GM20000 (cell line): Measurements from ENCODE around the gene TOMM7.
"Not testable (repeated sequence)": the region's sequence is repeated elsewhere in the genome, so short reads cannot be mapped to it uniquely, and the experiment has no call there.

ENCODE experiments used
- DNase-seq: peaks from one replicate; pipeline ENCODE4 v3.0.0; 2012; ENCODE audit warnings: low spot score
- TF ChIP-seq, protein P1 (sequence below): IDR thresholded peaks from 2 replicates; pipeline ENCODE4 v1.5.1; 2012; ENCODE audit warnings: mild to moderate bottlenecking, control low read depth; ENCODE audit errors: extremely low read depth, missing control alignments

Gene TOMM7

DNA sequence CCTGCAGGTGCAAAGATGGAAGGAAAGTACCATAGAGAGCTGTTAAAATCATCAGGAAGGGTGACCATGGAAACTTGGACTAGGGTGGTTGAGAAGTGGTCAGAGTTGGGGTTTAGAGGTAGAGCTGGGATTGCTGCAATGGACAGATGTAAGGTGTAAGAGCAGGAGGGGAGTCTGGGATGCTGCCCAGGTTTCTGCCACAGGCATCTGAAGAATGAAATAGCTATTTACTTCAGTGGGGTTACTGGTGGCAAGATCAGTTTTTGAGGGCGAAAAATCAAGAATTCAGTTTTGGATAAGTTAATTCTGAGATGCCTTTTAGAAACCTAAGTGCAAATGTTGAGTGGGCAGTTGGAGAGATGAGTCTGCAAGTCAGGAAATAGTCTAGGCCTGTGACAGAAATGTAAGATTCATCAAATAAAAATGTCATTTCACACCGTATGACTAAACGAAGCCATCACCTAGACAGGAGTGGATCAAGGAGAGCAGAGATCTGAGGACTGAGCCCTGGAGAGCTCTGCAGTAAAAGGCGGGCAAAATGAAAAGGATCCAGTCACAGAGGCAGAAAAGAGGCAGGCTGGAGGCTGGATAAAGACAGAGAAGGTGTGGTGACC lies 22.7 kb upstream of the TOMM7 start:
- TF ChIP-seq, protein P1, sequence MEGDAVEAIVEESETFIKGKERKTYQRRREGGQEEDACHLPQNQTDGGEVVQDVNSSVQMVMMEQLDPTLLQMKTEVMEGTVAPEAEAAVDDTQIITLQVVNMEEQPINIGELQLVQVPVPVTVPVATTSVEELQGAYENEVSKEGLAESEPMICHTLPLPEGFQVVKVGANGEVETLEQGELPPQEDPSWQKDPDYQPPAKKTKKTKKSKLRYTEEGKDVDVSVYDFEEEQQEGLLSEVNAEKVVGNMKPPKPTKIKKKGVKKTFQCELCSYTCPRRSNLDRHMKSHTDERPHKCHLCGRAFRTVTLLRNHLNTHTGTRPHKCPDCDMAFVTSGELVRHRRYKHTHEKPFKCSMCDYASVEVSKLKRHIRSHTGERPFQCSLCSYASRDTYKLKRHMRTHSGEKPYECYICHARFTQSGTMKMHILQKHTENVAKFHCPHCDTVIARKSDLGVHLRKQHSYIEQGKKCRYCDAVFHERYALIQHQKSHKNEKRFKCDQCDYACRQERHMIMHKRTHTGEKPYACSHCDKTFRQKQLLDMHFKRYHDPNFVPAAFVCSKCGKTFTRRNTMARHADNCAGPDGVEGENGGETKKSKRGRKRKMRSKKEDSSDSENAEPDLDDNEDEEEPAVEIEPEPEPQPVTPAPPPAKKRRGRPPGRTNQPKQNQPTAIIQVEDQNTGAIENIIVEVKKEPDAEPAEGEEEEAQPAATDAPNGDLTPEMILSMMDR: no peak
- no peak for DNase-seq

DNA sequence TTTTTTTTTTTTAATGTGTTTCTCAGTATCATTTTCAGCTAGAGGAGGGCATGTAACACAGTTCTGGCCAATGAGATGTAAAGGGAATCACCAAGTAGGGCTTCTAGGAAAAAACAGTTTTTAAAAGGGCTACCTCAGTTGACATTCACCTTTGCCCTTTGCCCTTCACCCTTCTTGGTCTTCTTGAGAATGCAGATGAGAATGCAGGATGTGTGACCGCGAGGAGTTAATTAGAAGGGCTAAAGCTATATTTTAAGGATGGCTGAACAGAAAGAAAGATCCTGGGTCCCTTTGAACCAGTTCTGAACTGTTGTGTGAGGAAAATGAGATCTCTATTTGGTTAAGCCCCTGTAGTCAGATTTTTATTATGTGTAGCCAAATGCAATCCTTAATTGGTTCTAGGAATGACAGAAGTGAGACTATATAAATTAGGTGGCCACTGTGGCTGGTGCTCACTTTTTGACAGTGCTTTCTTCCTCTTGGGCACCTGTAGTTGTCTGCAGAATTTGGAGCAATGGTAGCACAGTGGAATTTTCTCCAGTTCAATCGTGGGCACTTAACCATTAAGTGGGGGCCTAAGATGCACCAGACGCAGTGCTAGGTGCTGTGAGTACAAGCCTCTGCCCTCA lies 21.1 kb upstream of the TOMM7 start:
- DNase-seq: no peak
- TF ChIP-seq, protein P1: no peak

DNA sequence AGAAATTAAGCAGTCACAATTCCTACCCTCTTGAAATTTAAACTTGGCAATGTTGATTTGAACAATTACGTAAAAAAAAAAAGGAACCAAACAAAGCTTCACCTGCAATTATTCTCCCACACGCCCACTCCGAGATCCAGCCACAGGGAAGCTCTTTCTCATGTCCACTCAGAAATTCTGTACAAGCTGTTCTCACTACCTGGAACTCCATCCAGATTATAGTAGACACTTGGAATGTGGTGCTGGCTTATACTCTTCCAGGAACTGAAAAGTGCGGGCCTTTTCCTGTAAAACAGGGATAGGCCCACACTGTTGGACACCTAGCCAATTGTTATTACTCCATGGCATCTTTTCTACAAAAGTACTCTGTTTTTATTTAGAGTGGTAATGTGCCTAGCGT lies 20.3 kb upstream of the TOMM7 start:
- no peak for DNase-seq
- TF ChIP-seq, protein P1: no peak

DNA sequence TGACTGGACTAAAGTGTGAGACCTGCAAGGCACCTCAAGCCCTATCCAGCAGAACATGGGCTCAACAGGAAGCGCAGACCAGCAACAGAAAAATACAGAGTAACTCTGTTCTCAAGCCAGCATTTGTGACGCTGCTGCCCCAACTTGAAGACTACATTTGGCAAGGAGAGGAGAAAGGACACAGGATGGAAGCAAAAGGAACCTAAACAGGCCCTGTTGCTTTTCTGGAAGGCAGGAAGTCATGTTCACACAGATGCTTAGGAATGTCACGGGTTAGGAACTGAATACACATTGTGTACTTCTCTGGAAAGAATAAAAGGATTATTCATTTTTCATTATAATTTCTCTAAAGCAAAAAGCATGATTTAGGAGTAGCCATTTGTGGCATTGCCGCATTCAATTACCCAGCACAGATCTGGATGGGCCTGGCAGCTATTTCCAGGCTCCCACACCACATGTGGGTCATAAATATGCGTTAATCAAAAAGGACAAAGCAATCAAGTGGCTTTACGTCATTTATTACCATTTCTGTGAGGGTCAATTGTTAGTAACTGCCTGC lies 19.8 kb upstream of the TOMM7 start:
- no peak for DNase-seq
- TF ChIP-seq, protein P1: no peak

DNA sequence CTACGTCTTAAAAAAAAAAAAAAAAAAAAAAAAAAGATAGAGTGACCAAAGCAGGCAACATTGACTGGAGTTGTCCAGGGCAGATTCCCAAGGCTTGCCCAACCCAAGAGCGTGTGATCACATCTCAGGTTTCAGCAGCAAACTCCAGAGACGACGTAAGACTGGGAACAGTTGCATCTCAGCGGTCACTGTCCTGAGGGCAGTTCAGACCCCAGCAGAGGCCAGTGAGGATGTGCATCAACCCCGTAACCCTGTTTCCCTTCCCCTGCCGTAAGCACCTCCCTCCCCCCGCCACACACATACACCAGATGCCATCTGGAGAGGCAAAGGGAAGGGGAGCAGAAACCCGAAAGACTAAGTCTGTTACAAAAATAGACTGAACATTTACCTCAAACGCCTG lies 19.3 kb upstream of the TOMM7 start:
- DNase-seq: no peak
- TF ChIP-seq, protein P1: no peak

DNA sequence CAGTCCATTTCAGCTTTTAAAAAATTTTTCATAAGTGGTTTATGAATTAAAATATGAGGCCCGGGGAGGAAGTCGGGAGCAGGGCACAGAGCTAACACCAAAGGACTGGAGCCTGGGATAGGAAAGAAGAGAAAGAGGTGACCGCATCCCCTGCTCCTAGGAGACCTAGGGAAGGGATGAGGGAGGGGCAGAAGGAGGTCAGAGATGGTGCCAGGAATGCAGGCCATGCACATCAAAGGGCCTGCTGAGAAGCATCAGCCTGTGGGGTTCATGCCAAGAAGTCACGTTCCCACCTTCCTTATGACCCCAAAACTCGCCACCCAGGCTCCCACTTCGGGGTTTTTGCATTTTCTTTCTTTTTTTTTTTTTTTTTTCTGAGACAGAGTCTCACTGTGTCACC lies 14.7 kb upstream of the TOMM7 start:
- TF ChIP-seq, protein P1: no peak
- no peak for DNase-seq

DNA sequence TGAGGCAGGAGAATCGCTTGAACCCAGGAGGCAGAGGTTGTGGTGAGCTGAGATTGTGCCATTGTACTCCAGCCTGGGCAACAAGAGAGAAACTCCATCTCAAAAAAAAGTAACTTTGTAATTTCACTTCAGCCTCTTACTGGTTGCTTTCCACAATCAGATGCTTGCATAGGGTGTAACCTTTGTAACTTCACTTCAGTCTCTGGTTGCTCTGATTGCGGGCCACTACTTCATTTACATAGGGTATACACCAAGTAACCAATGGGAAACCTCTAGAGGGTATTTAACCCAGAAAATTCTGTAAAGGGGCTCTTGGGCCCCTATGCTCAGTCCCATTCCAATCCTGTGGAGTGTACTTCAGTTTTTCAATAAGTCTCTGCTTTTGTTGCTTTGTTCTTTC lies 13.9 kb upstream of the TOMM7 start:
- DNase-seq: not testable (repeated sequence)

DNA sequence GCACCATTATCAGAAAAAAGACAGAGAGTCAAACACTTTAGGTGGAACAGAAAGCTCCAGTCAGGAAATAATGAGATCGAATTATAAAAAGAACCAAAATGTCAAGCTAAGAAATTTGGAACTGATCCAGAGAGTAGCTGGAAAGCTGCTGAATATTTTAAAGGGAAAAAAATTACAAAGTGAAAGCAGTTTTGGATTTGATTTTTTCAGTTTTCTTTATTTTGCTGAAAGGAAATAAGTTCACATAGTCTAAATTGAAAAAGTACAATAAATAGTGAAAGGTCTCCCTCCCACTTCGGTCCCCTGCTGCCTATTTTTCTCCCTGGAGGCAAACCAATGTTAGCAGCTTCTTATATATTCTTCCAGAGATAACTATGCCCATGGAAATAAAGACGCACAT lies 11.3 kb upstream of the TOMM7 start:
- TF ChIP-seq, protein P1: no peak

More for the DNA sequence above, 11.3 kb upstream of the TOMM7 start:
- no peak for DNase-seq
